Breast epithelium (tissue), 3 donors: ENCODE data around the gene POLDIP2.

Source experiments
- POLR2A ChIP-seq: fragments of 450-650 bp; IDR thresholded peaks from one replicate; pipeline ENCODE4 v1.6.1; 2016; ENCODE audit warnings: antibody characterized with exemption, mild to moderate bottlenecking, moderate library complexity
- TF ChIP-seq, protein P1 (sequence below), 3 donors: fragments of 450-650 bp; IDR thresholded peaks; one replicate each; pipeline ENCODE4 v1.5.1; 2016 to 2017; ENCODE audit warnings: antibody characterized with exemption in 3 of 3, mild to moderate bottlenecking in 3 of 3, moderate library complexity in 3 of 3

DNA sequence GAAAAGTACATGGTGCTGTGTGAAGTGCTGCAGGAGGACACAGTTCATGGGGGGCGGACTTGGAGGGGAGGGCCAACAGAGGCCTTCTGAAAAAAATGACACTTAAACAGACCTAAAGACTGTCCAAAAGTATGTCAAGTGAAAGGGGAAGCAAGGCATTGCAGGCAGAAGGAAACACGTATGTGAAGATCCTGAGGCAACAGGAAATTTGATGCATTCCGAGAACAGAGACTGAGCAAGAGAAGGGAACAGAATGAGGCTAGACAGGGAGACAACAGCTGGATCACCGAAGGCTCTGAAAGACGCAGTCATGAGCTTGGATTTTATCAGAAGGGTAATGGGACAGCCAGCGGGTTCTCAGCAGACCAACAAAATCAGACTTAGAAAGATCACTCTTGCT, 23.2 kb downstream of the POLDIP2 start:
- TF ChIP-seq, protein P1, sequence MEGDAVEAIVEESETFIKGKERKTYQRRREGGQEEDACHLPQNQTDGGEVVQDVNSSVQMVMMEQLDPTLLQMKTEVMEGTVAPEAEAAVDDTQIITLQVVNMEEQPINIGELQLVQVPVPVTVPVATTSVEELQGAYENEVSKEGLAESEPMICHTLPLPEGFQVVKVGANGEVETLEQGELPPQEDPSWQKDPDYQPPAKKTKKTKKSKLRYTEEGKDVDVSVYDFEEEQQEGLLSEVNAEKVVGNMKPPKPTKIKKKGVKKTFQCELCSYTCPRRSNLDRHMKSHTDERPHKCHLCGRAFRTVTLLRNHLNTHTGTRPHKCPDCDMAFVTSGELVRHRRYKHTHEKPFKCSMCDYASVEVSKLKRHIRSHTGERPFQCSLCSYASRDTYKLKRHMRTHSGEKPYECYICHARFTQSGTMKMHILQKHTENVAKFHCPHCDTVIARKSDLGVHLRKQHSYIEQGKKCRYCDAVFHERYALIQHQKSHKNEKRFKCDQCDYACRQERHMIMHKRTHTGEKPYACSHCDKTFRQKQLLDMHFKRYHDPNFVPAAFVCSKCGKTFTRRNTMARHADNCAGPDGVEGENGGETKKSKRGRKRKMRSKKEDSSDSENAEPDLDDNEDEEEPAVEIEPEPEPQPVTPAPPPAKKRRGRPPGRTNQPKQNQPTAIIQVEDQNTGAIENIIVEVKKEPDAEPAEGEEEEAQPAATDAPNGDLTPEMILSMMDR (IDR thresholded peaks at IDR 0.05), result no peak
- TF ChIP-seq POLR2A, result no peak
